ENCODE measurements around the gene OLFM1.

DNA sequence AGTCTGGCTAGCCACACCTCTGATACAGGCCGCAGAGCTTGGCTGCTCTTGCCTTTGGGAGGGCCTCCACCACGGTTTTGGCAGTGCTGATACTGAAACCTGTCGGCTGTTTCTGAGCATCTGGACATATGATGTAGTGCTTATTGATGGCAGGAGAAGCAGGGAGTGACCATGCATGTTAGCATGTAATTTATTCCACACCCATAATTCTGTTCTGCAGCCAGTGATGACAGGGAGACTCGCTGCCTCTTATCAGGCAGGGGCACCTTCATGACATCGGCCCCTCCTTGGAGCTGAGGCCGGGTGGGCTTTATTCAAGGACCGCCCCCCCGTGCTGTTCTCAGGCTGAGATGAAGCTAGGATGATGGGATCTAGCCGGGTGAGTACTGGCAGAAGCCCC is 49.0 kb downstream of the OLFM1 start:
- TF ChIP-seq EZH2 (IDR thresholded peaks at IDR 0.05; ENCODE audit: low read length), result no peak
- TF ChIP-seq, protein P1, sequence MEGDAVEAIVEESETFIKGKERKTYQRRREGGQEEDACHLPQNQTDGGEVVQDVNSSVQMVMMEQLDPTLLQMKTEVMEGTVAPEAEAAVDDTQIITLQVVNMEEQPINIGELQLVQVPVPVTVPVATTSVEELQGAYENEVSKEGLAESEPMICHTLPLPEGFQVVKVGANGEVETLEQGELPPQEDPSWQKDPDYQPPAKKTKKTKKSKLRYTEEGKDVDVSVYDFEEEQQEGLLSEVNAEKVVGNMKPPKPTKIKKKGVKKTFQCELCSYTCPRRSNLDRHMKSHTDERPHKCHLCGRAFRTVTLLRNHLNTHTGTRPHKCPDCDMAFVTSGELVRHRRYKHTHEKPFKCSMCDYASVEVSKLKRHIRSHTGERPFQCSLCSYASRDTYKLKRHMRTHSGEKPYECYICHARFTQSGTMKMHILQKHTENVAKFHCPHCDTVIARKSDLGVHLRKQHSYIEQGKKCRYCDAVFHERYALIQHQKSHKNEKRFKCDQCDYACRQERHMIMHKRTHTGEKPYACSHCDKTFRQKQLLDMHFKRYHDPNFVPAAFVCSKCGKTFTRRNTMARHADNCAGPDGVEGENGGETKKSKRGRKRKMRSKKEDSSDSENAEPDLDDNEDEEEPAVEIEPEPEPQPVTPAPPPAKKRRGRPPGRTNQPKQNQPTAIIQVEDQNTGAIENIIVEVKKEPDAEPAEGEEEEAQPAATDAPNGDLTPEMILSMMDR (optimal IDR thresholded peaks at IDR 0.05 in 1 of 3, IDR thresholded peaks at IDR 0.05 in 1 of 3, conservative IDR thresholded peaks at IDR 0.05 in 1 of 3; ENCODE audit: extremely low read depth in 1 of 3, insufficient read depth in 2 of 3, low read length in 3 of 3), result no peak

Measured in keratinocyte (primary cell).